MCF 10A (cell line): ENCODE measurements around the gene TCP11. TPM values are rescaled to one million over a fixed set of nuclear protein-coding genes. Genes with fewer than 3 reads are reported as not detected.

Experiments
- BruUV-seq: library from RNA; stranded (reverse); fragments of 400-500 nt; replicated peaks from 2 replicates; lab custom pipeline; 2021; lab: Mats Ljungman, UMichigan
- CTCF ChIA-PET: fragments of 300-600 bp; sonication (Branson Sonifier 250); formaldehyde crosslinking; extraction: SDS; loops from one replicate; lab custom pipeline; 2021; ENCODE audit warnings: antibody characterized with exemption, inconsistent platforms; lab: Yijun Ruan, JAX
- POLR2A ChIA-PET: fragments of 300-600, 350-650 bp; sonication (Branson Sonifier 250); formaldehyde crosslinking; extraction: SDS; loops from one replicate; lab custom pipeline; 2020; ENCODE audit warnings: antibody characterized with exemption, inconsistent platforms; lab: Yijun Ruan, JAX
- DNase-seq: peaks from one replicate; pipeline ENCODE4 v3.0.0-alpha.2; 2018; ENCODE audit not compliant: unreplicated experiment
- H3K27ac Mint-ChIP-seq: one replicate; pipeline ENCODE4 v1.8.0; 2022; ENCODE audit warnings: mild to moderate bottlenecking, low read depth, mixed read lengths; ENCODE audit not compliant: unreplicated experiment
- H3K27me3 Mint-ChIP-seq: one replicate; pipeline ENCODE4 v1.8.0; 2022; ENCODE audit warnings: mixed read lengths; ENCODE audit not compliant: insufficient read depth, unreplicated experiment
- H3K36me3 Mint-ChIP-seq: one replicate; pipeline ENCODE4 v1.8.0; 2022; ENCODE audit warnings: mild to moderate bottlenecking, moderate library complexity, mixed read lengths; ENCODE audit not compliant: insufficient read depth, unreplicated experiment
- H3K4me1 Mint-ChIP-seq: one replicate; pipeline ENCODE4 v1.8.0; 2022; ENCODE audit warnings: mixed read lengths; ENCODE audit not compliant: insufficient read depth, unreplicated experiment
- H3K4me3 Mint-ChIP-seq: one replicate; pipeline ENCODE4 v1.8.0; 2022; ENCODE audit warnings: mild to moderate bottlenecking, moderate library complexity, mixed read lengths; ENCODE audit not compliant: unreplicated experiment
- H3K9me3 Mint-ChIP-seq: one replicate; pipeline ENCODE4 v1.8.0; 2022; ENCODE audit warnings: mixed read lengths; ENCODE audit not compliant: unreplicated experiment
- CTCF ChIP-seq: fragments of 200-600 bp; IDR thresholded peaks from one replicate; pipeline ENCODE4 v1.8.0; 2022; ENCODE audit warnings: antibody characterized with exemption, mild to moderate bottlenecking; ENCODE audit not compliant: unreplicated experiment
- intact Hi-C: fragments of 100-400 bp; cut with micrococcal nuclease; formaldehyde crosslinking; loops from 2 replicates; pipeline ENCODE4 v1.14.1; 2022
- total RNA-seq: library from RNA; stranded (reverse); gene quantifications from 2 replicates; pipeline ENCODE4 v1.2.3, GENCODE V29; 2022

TCP11 gene
- total RNA-seq, 1 experiment from 2014 or later = not detected

GRCh38 chr6:35073211-35073610 is 67.9 kb downstream of the TCP11 start:
- intact Hi-C loops = no loop called here
- no peaks in the 10 kb centered on the region for H3K9me3 Mint-ChIP-seq
- H3K36me3 Mint-ChIP-seq = peaks cover 10% of the 10 kb centered on the region
- no peak overlapping the region for H3K4me3 Mint-ChIP-seq
- H3K27ac Mint-ChIP-seq = no peak overlapping the region
- TF ChIP-seq CTCF = no peak
- no peaks in the 10 kb centered on the region for H3K27me3 Mint-ChIP-seq
- ChIA-PET CTCF (no interaction called here), POLR2A (no interaction called here)
- H3K4me1 Mint-ChIP-seq = no peaks in the 10 kb centered on the region
- DNase-seq = no peak
- BruUV-seq = no TSS peak

- Mint-ChIP-seq H3K27me3 (no peaks in the 10 kb centered on the region), H3K27ac (no peak overlapping the region), H3K36me3 (peaks cover 14% of the 10 kb centered on the region), H3K4me3 (no peak overlapping the region), H3K9me3 (no peaks in the 10 kb centered on the region), H3K4me1 (no peaks in the 10 kb centered on the region)
- BruUV-seq = no TSS peak
- POLR2A ChIA-PET = no interaction called here
- intact Hi-C loops = no loop called here
- CTCF ChIA-PET = no interaction called here
- DNase-seq = no peak
- no peak for TF ChIP-seq CTCF
Measured at GRCh38 chr6:35072698-35073055, 68.5 kb downstream of the TCP11 start.

GRCh38 chr6:35072051-35072697 is 69.0 kb downstream of the TCP11 start:
- BruUV-seq = no TSS peak
- H3K4me1 Mint-ChIP-seq = no peaks in the 10 kb centered on the region
- H3K9me3 Mint-ChIP-seq = no peaks in the 10 kb centered on the region
- CTCF ChIA-PET = no interaction called here
- intact Hi-C loops = no loop called here
- H3K4me3 Mint-ChIP-seq = no peak overlapping the region
- H3K27ac Mint-ChIP-seq = no peak overlapping the region
- no peaks in the 10 kb centered on the region for H3K27me3 Mint-ChIP-seq
- POLR2A ChIA-PET = no interaction called here
- TF ChIP-seq CTCF = no peak
- DNase-seq = no peak
- peaks cover 15% of the 10 kb centered on the region for H3K36me3 Mint-ChIP-seq

- no peaks in the 10 kb centered on the region for H3K9me3 Mint-ChIP-seq
- no peaks in the 10 kb centered on the region for H3K27me3 Mint-ChIP-seq
- no peak for DNase-seq
- peaks cover 15% of the 10 kb centered on the region for H3K36me3 Mint-ChIP-seq
- ChIA-PET CTCF (no interaction called here), POLR2A (interaction anchor here (0.6 kb wide), 1 partner anchor 85 kb away, joined by 3 read pairs; no protein-coding TSS in a partner anchor)
- no TSS peak for BruUV-seq
- H3K4me1 Mint-ChIP-seq = no peaks in the 10 kb centered on the region
- no peak overlapping the region for H3K27ac Mint-ChIP-seq
- intact Hi-C loops = no loop called here
- TF ChIP-seq CTCF = no peak
- H3K4me3 Mint-ChIP-seq = no peak overlapping the region
Measured at GRCh38 chr6:35071347-35071994, 69.7 kb downstream of the TCP11 start.
